ENCODE data around the gene FRMD1. TPM values are rescaled to one million over a fixed set of nuclear protein-coding genes. Genes with fewer than 3 reads are reported as not detected.

Gene FRMD1
- total and polyA plus RNA-seq, 2 donors (not counting 3 experiments of a cell fraction or from before 2014, with no cell fraction given): not detected

DNA sequence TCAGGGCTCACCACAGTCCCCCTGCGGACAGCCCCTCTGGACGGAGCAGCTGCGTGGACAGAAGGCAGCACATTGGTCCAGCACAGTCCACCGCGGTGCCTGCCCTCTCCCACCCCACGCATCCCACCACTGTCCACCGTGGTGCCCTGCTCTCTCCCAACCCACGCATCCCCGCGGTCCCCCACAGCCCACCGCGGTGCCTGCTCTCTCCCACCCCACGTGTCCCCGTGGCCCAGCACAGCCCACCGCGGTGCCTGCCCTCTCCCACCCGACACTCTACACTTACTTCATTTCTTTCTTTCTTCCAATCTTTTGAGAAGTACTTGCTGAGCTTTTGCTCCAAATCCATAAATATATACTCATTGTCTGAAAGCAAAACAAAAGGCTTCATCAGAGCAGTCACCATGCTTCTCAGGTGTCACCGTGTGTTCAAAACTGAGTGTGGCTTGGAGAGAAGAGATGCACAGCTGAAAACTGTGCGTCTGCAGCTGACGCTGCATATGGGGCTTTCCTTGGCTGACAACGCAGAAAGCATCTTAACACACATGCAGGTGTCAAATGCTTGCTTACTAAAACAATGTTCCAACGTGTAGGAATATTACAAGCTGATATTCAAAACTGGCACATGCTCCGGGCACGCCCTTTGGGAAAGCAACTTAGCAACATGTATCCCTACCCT lies 11.8 kb downstream of the FRMD1 start:
- no peak for DNase-seq (ENCODE audit: low read depth, low spot score)
- Histone ChIP-seq H3K4me3 (replicated peaks in 1 of 3; ENCODE audit: insufficient read depth in 1 of 3, low read depth in 1 of 3, low read length in 3 of 3) (no peak overlapping the region), H3K9ac (replicated peaks; ENCODE audit: extremely low read depth, insufficient read depth, low read length) (no peak overlapping the region), H3K9me1 (replicated peaks; ENCODE audit: control insufficient read depth, extremely low read depth, insufficient read depth, low read length) (no peaks in the 10 kb centered on the region), H4K20me1 (replicated peaks; ENCODE audit: control insufficient read depth, extremely low read depth, insufficient read depth, low read length) (no peaks in the 10 kb centered on the region), H3K36me3 (ENCODE audit: control insufficient read depth in 2 of 2, extremely low read depth in 1 of 2, insufficient read depth in 2 of 2, low read length in 2 of 2) (no peaks in the 10 kb centered on the region), H3K4me2 (ENCODE audit: insufficient read depth, low read length) (no peak overlapping the region), H3K79me2 (ENCODE audit: control insufficient read depth, insufficient read depth, low read length) (no peaks in the 10 kb centered on the region), H3K4me1 (ENCODE audit: control insufficient read depth, extremely low read depth, insufficient read depth, low read length) (no peaks in the 10 kb centered on the region), H3K9me3 (replicated peaks; ENCODE audit: control insufficient read depth, insufficient read depth, low read length) (no peaks in the 10 kb centered on the region), H3K27ac (ENCODE audit: insufficient read depth, low read depth, low read length) (no peak overlapping the region), H2AFZ (ENCODE audit: low read depth, low read length) (no peak overlapping the region), H3K27me3 (ENCODE audit: control insufficient read depth in 2 of 2, insufficient read depth in 2 of 2, low read length in 2 of 2) (no peaks in the 10 kb centered on the region)
- TF ChIP-seq GATA2 (IDR thresholded peaks at IDR 0.05; ENCODE audit: insufficient read depth, insufficient read length, low read depth, low read length) (no peak), EZH2 (IDR thresholded peaks at IDR 0.05; ENCODE audit: borderline replicate concordance, low read depth, low read length, severe bottlenecking) (no peak), MYC (IDR thresholded peaks at IDR 0.05; ENCODE audit: low read depth, low read length) (no peak)
- TF ChIP-seq, protein P1, sequence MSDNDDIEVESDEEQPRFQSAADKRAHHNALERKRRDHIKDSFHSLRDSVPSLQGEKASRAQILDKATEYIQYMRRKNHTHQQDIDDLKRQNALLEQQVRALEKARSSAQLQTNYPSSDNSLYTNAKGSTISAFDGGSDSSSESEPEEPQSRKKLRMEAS (IDR thresholded peaks at IDR 0.05; ENCODE audit: insufficient read depth, insufficient read length): no peak
- dilution Hi-C loops (cut with MboI; ENCODE audit: extremely low pct_ligation_motif_present, low sequenced_read_pairs) (no loop called here), intact Hi-C loops (cut with micrococcal nuclease) (no loop called here)
- BruUV-seq (replicated peaks): no TSS peak
- no peak for FAIRE-seq
- POLR2A ChIA-PET: no interaction called here
- CTCF ChIA-PET: no interaction called here

DNA sequence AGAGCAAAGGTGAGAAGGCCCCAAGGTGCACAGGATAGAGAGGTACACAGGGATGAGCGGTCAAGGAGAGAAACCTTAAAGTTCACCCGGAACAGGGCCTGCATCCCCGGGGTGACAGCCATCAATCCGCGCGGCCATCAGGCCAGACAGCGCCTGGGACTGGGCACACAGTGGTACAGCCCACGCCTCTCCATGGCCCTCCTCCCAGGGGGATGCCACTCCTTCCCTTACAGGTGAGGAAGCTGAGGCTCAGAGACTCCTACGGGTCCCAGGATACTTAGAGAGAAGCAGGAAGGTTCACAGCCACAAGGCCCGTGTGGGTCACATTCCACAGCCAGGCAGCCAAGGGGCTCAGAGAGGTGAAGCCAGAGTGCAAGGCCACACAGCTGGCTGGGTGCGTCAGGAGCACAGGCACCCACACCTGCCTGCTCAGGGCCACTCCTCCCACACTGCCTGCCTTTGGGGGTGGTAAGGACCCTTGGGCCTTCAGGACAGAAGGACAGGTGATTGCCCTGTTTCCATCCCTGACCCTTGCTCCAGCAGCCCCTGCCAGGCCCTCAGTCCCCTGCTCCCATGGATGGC lies 14.7 kb downstream of the FRMD1 start:
- Histone ChIP-seq H3K27ac (ENCODE audit: insufficient read depth, low read depth, low read length) (no peak overlapping the region), H3K4me1 (ENCODE audit: control insufficient read depth, extremely low read depth, insufficient read depth, low read length) (no peaks in the 10 kb centered on the region), H3K79me2 (ENCODE audit: control insufficient read depth, insufficient read depth, low read length) (no peaks in the 10 kb centered on the region), H3K36me3 (ENCODE audit: control insufficient read depth in 2 of 2, extremely low read depth in 1 of 2, insufficient read depth in 2 of 2, low read length in 2 of 2) (no peaks in the 10 kb centered on the region), H3K9ac (replicated peaks; ENCODE audit: extremely low read depth, insufficient read depth, low read length) (no peak overlapping the region), H3K4me2 (ENCODE audit: insufficient read depth, low read length) (no peak overlapping the region), H3K9me1 (replicated peaks; ENCODE audit: control insufficient read depth, extremely low read depth, insufficient read depth, low read length) (no peaks in the 10 kb centered on the region), H3K4me3 (replicated peaks in 1 of 3; ENCODE audit: insufficient read depth in 1 of 3, low read depth in 1 of 3, low read length in 3 of 3) (no peak overlapping the region), H3K9me3 (replicated peaks; ENCODE audit: control insufficient read depth, insufficient read depth, low read length) (no peaks in the 10 kb centered on the region), H3K27me3 (ENCODE audit: control insufficient read depth in 2 of 2, insufficient read depth in 2 of 2, low read length in 2 of 2) (no peaks in the 10 kb centered on the region), H2AFZ (ENCODE audit: low read depth, low read length) (no peak overlapping the region), H4K20me1 (replicated peaks; ENCODE audit: control insufficient read depth, extremely low read depth, insufficient read depth, low read length) (no peaks in the 10 kb centered on the region)
- TF ChIP-seq JUN (IDR thresholded peaks at IDR 0.05; ENCODE audit: borderline replicate concordance, insufficient read depth, insufficient read length, low read depth): no peak
- TF ChIP-seq, protein P1 (IDR thresholded peaks at IDR 0.05; ENCODE audit: insufficient read depth, insufficient read length): no peak
- no peak for TF ChIP-seq POLR2A (IDR thresholded peaks at IDR 0.05; ENCODE audit: low read depth, low read length)
- intact Hi-C loops (cut with micrococcal nuclease) (no loop called here), dilution Hi-C loops (cut with MboI; ENCODE audit: extremely low pct_ligation_motif_present, low sequenced_read_pairs) (no loop called here)
- ChIA-PET CTCF (no interaction called here), POLR2A (no interaction called here)
- no peak for FAIRE-seq
- DNase-seq (ENCODE audit: low read depth, low spot score): no peak
- BruUV-seq (replicated peaks): no TSS peak
